GM18526 (cell line): ENCODE data around the gene SHKBP1.

Experiments used
- POLR2A ChIP-seq: IDR thresholded peaks from 3 replicates; pipeline ENCODE4 v1.6.1; 2011; ENCODE audit not compliant: insufficient read length; ENCODE audit errors: extremely low read depth

Gene SHKBP1

DNA sequence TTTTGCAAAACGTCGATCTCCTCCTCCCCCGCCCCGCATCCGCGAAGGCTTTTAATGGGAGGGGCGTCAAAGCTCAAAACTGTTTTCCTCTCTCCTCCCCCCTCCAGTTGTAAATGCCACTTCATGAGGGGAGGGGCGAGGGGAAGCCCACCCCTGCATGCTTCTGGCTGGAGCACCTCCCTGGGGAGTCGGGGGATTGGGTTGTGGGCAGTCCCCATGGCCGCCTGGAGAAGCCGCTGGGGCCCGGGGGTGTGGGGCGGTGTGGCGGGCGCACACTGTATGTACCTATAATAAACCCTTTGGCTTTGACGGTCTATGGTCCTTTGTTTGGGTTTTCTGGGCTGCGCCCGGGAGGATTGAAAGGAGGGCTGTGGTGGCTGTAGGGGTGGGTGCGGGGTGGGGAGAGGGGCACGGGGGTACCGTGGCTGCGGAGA is 505 bp upstream of the SHKBP1 start:
- TF ChIP-seq POLR2A, result no peak

DNA sequence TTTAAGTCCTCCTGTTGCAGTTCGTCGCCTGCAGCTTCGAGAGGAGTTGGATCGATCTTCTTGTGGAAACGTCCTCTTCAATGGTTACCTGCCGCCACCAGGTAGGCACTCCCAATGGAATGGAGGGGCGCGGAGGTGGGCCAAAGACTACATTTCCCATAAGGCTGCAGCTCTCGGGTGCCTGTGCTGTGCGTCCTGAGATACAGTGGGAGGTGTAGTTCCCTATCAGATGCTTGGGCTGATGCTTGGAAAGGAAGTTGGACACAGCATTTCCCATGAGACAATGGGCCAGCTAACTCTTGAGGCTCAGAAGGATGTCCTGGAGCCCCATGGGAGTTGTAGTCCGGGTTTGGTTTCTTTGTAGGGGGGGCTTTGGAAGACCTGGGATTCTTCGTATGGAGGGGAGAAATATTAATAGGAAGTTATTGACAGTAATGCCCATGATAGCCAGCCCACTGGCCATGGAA is 1.8 kb downstream of the SHKBP1 start:
- TF ChIP-seq POLR2A, result no peak

DNA sequence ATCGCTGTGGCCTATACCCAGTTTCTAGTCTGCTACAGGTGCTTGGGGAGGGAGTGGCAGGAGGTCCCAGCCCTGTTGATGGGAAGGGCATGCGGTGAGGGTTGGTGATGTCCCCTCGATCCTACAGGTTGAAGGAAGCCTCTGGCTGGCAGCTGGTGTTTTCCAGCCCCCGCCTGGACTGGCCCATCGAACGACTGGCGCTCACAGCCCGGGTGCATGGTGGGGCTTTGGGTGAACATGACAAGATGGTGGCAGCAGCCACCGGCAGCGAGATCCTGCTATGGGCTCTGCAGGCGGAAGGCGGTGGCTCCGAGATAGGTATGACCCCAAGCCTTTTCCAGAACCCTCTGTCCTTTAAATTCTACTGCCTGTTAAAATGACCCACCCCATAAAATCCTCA is 3.9 kb downstream of the SHKBP1 start:
- TF ChIP-seq POLR2A, result no peak

DNA sequence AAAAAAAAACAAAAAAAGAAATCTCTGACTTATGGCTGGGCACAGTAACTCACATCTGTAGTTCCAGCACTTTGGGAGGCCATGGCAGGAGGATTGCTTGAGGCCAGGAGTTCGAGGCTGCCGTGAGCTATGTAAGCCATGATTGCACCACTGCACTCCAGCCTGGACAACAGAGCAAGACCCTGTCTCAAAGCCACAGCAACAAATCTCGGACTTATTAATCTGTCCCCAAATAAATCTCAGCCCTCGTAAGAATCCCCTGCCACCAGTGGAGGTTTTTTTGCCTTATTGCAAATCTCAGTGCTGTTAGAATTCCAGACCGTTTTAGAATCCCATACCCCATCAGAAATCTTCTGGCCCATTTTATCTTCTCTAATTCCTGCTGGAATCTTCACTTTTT is 4.9 kb downstream of the SHKBP1 start:
- TF ChIP-seq POLR2A, result no peak

DNA sequence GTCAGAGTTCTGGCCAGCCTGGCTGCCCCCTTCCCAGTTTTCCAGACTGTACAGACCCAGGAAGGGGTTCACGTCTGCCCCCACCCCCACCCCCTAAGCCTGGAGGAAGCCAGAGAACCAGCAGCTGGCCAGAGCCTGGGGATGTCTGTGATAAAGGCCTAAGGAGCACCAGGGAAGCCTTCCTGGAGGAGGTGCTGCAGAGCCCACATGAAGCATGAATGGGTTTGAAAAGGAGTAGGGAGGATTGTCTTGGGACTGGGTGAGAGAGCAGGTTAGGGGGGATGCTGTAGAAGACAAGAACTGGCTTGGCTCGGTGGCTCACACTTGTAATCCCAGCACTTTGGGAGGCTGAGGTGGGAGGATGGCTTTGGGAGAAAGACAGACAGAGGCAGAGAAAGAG is 5.8 kb downstream of the SHKBP1 start:
- no peak for TF ChIP-seq POLR2A

DNA sequence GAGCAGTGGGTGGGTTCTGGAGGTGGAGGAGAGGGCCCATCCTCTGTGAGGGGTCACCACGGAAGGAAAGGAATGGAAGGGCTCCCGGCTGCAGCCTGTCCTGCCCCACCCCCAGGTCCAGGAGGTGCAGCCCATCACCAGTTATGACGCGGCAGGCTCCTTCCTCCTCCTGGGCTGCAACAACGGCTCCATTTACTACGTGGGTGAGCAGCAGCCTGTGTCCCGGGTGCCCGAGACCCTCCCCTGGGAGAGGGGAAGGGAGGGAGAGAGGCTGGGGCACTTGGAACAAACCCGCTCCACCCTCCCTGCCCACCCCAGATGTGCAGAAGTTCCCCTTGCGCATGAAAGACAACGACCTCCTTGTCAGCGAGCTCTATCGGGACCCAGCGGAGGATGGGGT is 6.6 kb downstream of the SHKBP1 start:
- no peak for TF ChIP-seq POLR2A

DNA sequence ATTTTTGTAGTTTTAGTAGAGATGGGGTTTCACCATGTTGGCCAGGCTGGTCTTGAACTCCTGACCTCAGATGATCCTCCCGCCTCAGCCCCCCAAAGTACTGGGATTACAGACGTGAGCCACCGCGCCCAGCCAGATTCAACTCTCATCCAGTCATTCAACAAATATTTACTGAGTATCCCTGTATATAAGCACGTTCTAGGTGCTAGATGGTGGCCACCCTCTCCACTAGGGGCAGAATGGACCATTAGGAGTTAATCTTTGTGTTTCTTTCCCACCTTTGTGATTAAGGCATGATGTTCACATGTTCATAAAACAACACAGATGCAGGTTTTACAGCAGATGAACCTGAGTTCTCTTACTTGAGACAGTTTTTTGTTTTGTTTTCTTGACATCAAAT is 7.3 kb downstream of the SHKBP1 start:
- TF ChIP-seq POLR2A, result no peak

DNA sequence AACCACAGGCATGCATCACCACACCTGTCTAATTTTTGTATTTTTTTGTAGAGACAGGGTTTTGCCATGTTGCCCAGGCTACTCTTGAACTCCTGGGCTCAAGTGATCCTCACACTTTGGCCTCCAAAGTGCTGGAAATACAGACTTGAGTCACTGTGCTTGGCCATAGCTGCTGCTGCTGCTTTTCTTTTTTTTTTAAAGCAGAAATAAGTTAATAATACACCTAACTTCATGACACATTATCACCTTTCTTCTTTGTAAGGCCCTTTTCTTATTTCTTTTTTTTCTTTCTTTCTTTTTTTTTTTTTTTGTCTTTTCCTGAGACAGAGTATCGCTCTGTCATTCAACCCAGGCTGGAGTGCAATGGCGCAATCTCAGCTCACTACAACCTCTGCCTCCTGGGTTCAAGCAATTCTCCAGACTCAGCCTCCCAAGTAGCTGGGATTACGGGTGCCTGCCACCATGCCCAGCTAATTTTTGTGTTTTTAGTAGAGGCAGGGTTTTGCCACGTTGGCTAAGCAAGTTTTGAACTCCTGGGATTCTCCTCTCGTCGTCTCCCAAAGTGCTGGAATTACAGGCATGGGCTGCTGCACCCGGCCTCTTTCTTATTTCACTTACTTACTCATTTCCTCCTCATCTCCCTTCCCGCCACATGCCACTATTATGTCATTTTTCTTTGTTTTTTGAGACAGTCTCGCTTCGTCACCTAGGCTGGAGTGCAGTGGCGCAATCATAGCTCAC is 8.7 kb downstream of the SHKBP1 start:
- TF ChIP-seq POLR2A, result no peak

DNA sequence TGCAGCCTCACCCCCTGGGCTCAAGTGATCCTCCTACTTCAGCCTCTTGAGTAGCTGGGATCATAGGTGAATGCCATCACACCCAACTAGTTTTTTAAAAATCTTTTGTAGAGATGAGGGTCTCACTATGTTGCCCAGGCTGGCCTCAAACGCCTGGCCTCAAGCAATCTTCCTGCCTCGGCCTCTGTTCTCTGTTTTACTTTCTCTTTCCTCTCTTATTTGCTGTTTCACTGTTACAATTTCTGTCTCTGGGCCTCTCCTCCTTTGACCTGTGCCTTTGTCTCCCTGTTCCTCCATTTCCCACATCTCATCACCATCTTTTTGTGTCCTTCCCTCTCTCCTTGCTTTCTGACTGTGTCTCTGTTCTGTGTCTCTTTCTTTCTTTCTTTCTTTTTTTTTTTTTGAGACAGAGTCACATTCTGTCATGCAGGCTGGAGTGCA is 9.3 kb downstream of the SHKBP1 start:
- no peak for TF ChIP-seq POLR2A

DNA sequence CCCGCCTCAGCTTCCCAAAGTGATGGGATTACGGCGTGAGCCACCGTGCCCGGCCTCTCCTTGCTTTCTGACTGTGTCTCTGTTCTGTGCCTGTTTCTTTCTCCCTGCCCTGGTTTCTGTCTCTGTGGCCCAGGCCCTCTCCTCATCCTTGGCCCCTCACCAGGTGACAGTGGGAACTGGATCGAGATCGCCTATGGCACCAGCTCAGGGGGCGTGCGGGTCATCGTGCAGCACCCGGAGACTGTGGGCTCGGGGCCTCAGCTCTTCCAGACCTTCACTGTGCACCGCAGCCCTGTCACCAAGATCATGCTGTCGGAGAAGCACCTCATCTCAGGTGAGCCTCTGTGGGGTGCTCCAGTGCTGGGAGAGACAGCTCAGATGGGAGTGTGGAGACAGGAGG is 9.9 kb downstream of the SHKBP1 start:
- no peak for TF ChIP-seq POLR2A

DNA sequence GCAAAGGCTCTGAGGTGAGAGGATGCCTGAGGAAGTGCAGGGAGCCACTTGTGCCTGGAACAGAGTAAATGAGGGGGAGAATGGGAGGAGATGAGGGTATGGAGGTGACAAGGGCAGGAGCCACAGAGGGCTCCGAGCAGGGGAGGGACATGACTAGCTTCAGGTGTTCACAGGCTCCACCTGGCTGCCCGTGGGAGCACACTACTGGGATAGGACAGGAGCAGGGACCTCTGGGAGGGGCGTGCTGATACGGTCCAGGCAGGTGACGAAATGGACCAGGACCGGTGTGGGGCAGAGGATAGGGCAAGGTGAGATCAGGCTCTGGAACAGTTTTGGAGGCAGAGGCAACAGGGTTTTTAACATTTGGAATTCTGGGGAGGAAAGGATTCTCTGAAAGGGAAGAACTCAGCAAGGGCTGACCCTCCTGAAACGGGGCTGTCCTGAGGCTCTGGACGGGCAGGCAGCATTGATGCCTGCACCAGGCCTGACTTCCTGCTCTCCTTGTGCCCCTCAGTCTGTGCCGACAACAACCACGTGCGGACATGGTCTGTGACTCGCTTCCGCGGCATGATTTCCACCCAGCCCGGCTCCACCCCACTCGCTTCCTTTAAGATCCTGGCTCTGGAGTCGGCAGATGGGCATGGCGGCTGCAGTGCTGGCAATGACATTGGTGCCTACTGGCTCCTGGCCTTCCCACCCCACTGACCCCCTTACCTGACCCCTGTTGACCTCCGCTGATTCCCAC is 11.6 kb downstream of the SHKBP1 start:
- no peak for TF ChIP-seq POLR2A

DNA sequence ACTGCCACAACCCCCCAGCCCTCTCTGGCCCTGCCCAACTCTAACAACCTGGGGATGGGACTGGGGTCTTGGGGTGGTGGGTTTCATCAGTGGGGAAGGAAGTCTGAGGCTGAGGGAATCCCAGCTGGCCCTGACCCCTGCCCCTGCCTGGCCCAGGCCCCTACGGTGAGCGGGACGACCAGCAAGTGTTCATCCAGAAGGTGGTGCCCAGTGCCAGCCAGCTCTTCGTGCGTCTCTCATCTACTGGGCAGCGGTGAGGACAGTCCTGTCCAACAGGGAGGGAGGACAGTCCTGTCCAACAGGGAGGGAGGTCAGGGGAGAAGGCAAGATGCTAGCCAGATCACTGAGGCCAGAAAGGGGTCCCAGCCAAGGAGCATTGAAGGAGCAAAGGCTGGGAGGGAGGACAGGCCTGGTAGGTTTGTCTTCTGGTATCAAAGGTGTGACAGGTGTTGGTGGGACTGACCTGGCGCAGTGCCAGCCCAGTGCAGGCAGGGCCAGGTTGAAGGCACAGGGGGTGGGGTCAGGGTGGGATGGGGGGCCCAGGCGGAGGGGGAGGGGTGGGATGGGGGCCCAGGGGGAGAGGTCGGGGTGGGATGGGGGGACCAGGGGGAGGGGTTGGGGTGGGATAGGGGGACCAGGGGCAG is 12.4 kb downstream of the SHKBP1 start:
- TF ChIP-seq POLR2A, result no peak

DNA sequence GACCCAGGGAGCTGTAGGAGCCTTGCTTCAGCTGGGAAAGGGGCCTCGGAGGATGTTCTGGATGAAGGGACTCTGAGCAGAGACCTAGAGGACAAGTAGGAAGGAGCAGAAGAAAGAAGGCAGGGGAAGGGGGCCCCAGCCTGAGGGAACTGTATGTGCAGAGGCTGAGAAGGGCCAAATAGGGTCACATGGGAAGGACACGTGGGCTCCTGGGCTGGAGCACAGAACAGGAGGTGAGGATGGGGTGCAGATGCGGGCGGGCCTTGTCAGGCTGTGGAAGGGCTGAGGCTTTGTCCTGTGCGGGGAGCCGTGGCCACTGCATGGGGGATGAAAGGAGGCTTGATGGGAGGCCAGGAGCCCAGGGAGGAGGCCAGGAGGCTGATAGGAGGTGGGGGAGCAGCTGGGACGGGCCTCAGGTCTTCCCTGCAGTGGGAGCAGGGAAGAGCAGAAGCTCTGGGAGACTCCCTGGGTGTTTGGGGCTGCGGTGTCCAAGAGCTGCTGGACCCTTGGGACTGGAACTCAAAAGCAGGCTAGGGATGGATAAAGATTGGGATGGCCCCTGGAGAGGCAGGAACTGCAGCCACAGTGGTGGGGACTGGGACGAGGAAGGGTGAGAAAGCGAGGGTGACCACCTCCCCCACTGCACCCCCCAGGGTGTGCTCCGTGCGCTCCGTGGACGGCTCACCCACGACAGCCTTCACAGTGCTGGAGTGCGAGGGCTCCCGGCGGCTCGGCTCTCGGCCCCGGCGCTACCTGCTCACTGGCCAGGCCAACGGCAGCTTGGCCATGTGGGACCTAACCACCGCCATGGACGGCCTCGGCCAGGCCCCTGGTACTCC is 13.1 kb downstream of the SHKBP1 start:
- no peak for TF ChIP-seq POLR2A

DNA sequence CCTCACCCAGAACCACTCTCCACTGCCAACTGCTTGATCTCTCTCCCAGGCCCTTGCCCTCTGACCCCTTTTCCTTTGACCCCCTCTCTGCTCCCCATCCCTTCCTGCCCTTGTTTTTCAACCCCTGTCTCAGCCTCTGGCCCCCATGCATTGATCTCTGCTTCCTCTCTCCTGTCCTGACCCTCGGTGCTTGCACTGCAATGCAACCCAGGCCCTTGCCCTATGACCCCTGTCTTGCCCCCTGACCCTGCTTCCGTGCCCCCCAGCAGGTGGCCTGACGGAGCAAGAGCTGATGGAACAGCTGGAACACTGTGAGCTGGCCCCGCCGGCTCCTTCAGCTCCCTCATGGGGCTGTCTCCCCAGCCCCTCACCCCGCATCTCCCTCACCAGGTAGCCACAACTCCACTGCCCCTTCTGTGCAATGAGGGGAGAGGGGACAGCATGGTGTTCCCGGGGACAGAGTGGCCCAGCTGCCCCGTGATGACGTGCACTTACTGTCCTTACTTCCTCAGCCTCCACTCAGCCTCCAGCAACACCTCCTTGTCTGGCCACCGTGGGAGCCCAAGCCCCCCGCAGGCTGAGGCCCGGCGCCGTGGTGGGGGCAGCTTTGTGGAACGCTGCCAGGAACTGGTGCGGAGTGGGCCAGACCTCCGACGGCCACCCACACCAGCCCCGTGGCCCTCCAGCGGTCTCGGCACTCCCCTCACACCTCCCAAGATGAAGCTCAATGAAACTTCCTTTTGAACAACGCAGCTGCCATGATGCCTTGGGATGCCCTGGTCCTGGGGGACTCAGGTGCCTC is 14.0 kb downstream of the SHKBP1 start:
- no peak for TF ChIP-seq POLR2A

DNA sequence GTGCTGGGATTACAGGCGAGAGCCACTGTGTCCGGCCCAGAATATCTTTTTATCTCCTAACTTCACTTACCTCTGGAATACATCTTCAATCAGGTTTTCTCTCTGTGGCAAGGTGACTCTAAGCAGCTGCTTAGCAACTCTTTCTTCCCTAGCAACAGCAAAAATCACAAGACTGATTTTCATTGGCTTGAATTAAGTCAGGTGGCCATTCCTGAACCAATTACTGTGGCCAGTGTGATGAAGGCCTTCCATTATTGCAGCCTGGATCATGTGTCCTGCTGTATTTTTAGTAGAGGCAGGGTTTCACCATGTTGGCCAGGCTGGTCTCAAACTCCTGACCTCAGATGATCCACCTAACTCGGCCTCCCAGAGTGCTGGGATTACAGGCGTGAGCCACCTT is 15.5 kb downstream of the SHKBP1 start:
- TF ChIP-seq POLR2A, result no peak

DNA sequence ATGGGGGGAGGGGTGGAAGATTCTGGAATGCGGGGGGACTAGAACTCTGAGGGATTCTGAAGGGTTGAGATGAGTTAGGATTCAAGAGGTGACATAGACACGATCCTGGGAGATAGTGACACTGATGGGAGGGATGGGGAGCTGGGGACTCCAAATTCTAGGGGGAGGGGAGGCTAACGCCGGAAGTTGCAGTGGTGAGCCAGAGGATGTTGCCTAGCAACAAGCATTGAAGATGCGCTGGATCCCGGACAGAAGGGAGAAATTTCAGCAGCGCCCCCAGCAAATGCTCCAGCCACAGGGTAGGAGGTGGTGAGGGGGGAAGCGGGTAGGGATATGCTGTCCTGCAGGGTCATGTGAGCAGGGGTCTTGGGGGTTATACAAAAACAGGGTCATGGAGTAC is 17.6 kb downstream of the SHKBP1 start:
- TF ChIP-seq POLR2A, result no peak
